Neural progenitor cell (in vitro differentiated cells): ENCODE measurements around the gene MAP4K2.

Source experiments
- EZH2phosphoT487 ChIP-seq: fragments of 200-600 bp; sonication (generic); IDR thresholded peaks from 2 replicates; pipeline ENCODE4 v1.6.1; 2017; ENCODE audit warnings: antibody characterized with exemption
- TF ChIP-seq, protein P1 (sequence below): fragments of 200-600 bp; sonication (generic); IDR thresholded peaks from 2 replicates; pipeline ENCODE4 v1.5.1; 2017; ENCODE audit warnings: antibody characterized with exemption, mild to moderate bottlenecking

DNA sequence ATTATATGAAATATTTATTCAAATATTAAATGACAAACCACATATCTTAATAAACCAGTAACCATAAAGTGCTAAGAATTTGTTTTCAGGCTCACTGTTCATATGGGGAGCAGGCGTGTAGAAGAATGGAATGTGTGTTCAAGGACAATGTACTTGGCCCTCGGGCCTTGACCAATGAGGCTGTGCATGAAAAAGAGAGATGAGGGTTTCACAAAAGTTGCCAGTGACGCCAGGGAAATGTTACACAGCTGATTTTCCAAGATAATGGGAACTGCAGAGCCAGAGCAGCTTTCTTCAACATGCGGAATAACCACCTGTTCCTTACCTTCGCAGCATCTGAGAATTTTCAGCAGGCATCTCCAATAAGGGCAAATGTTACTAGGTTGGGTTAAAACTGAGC is 28.9 kb downstream of the MAP4K2 start:
- TF ChIP-seq, protein P1, sequence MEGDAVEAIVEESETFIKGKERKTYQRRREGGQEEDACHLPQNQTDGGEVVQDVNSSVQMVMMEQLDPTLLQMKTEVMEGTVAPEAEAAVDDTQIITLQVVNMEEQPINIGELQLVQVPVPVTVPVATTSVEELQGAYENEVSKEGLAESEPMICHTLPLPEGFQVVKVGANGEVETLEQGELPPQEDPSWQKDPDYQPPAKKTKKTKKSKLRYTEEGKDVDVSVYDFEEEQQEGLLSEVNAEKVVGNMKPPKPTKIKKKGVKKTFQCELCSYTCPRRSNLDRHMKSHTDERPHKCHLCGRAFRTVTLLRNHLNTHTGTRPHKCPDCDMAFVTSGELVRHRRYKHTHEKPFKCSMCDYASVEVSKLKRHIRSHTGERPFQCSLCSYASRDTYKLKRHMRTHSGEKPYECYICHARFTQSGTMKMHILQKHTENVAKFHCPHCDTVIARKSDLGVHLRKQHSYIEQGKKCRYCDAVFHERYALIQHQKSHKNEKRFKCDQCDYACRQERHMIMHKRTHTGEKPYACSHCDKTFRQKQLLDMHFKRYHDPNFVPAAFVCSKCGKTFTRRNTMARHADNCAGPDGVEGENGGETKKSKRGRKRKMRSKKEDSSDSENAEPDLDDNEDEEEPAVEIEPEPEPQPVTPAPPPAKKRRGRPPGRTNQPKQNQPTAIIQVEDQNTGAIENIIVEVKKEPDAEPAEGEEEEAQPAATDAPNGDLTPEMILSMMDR: no peak
- TF ChIP-seq EZH2phosphoT487: no peak
